Stimulated activated naive CD4-positive, alpha-beta T cell treated with Interleukin-2 at 50 U/mL for 16 hours (primary cell): ENCODE measurements around the gene MYO10.

Experiments
- DNase-seq: peaks from one replicate; lab custom pipeline; 2025; lab: John Stamatoyannopoulos, UW

The MYO10 gene

GRCh38 chr5:16617274-16617968 lies 318.7 kb downstream of the MYO10 start:
- DNase-seq = peak; percentile 30

GRCh38 chr5:16616536-16617273 lies 319.4 kb downstream of the MYO10 start, which contains the start of gene RETREG1:
RETREG1 (minus strand) TSS chr5:16616997; CDS start chr5:16616971, 26 bp downstream.
- DNase-seq = peak; percentile 69

- DNase-seq = peak; percentile 6
Observed at GRCh38 chr5:16615741-16616535, 320.1 kb downstream of the MYO10 start.

- DNase-seq = no peak
Observed at GRCh38 chr5:16612007-16612406, 324.1 kb downstream of the MYO10 start.
